H1 (cell line): ENCODE data around the gene ADAM21. TPM values are rescaled to one million over a fixed set of nuclear protein-coding genes. Genes with fewer than 3 reads are reported as not detected.

ENCODE experiments used
- ATF2 ChIP-seq: IDR thresholded peaks from 2 replicates; pipeline ENCODE4 v1.6.1; 2012; ENCODE audit warnings: low read length, inconsistent platforms
- CHD7 ChIP-seq: fragments of 300-600 bp; sonication (generic); IDR thresholded peaks from 2 replicates; pipeline ENCODE4 v1.7.1; 2012; ENCODE audit warnings: low read length, moderate library complexity, mild to moderate bottlenecking, inconsistent platforms; ENCODE audit not compliant: insufficient replicate concordance
- EP300 ChIP-seq, 2 experiments: IDR thresholded peaks; 1 replicate in 1 of 2; 2 replicates in 1 of 2; pipeline ENCODE4 v1.6.1; 2011 to 2012; ENCODE audit warnings: low read depth in 2 of 2, low read length in 2 of 2, mild to moderate bottlenecking in 2 of 2, borderline replicate concordance in 1 of 2, inconsistent platforms in 1 of 2, moderate library complexity in 1 of 2
- POLR2AphosphoS5 ChIP-seq: IDR thresholded peaks from 2 replicates; pipeline ENCODE4 v1.6.1; 2011; ENCODE audit warnings: low read depth, low read length
- POU5F1 ChIP-seq: IDR thresholded peaks from 2 replicates; pipeline ENCODE4 v1.6.1; 2011; ENCODE audit warnings: low read depth, mild to moderate bottlenecking, low read length, moderate library complexity
- RFX5 ChIP-seq: IDR thresholded peaks from 2 replicates; pipeline ENCODE4 v1.6.1; 2011; ENCODE audit warnings: low read depth, low read length, improper control_type of control experiment, borderline replicate concordance
- SIX5 ChIP-seq: IDR thresholded peaks from 2 replicates; pipeline ENCODE4 v1.6.1; 2011; ENCODE audit warnings: mild to moderate bottlenecking, low read depth, low read length
- USF2 ChIP-seq: IDR thresholded peaks from 2 replicates; pipeline ENCODE4 v1.6.1; 2011; ENCODE audit warnings: low read length, improper control_type of control experiment
- ZNF274 ChIP-seq: IDR thresholded peaks from 2 replicates; pipeline ENCODE4 v1.7.0; 2012; ENCODE audit warnings: low read length, borderline replicate concordance; ENCODE audit errors: extremely low read depth
- polyA plus RNA-seq, 7 experiments: library from polyadenylated mRNA; depleted of rRNA in 3 of 7; stranded (reverse) in 5 of 7; unstranded in 2 of 7; fragments of >200 nt in 5 of 7; fragments of 200-250 nt in 2 of 7; gene quantifications; 1 replicate in 5 of 7; 2 replicates in 1 of 7; 4 replicates in 1 of 7; pipeline versions ENCODE4 v1.2.1 to v1.2.3, GENCODE V29; 2011 to 2013; ENCODE audit warnings: missing spikeins in 2 of 7, mixed read lengths in 2 of 7
- total RNA-seq: library from RNA; stranded (reverse); fragmentation: NEBNext Ultra II Directional; extraction: Animal tissue kit (Norgen Biotek cat#: 25700); gene quantifications from 2 replicates; pipeline ENCODE4 v1.2.1, GENCODE V29; 2021

Gene ADAM21
- total and polyA plus RNA-seq, 2 of the 8 experiments (the other 6 are each of a cell fraction or from before 2014, with no cell fraction given): 0.09 TPM; not detected in 1

- TF ChIP-seq CHD7 (no peak), POU5F1 (no peak), ZNF274 (no peak), ATF2 (no peak), USF2 (no peak), EP300 (IDR thresholded peaks at IDR 0.05; ENCODE audit: borderline replicate concordance in 1 of 2, low read depth in 2 of 2, low read length in 2 of 2) (no peak), POLR2AphosphoS5 (no peak), RFX5 (no peak), SIX5 (no peak)
These were observed 36.2 kb upstream of the ADAM21 start (continued) for GRCh38 chr14:70415788-70416187.
